Measurements from ENCODE around the gene NPTN.

GRCh38 chr15:73608475-73608874, 24.7 kb downstream of the NPTN start:
- TF ChIP-seq POLR2AphosphoS5 (IDR thresholded peaks at IDR 0.05) = no peak
- TF ChIP-seq POLR2A (IDR thresholded peaks at IDR 0.05) = no peak
- TF ChIP-seq, protein P1, sequence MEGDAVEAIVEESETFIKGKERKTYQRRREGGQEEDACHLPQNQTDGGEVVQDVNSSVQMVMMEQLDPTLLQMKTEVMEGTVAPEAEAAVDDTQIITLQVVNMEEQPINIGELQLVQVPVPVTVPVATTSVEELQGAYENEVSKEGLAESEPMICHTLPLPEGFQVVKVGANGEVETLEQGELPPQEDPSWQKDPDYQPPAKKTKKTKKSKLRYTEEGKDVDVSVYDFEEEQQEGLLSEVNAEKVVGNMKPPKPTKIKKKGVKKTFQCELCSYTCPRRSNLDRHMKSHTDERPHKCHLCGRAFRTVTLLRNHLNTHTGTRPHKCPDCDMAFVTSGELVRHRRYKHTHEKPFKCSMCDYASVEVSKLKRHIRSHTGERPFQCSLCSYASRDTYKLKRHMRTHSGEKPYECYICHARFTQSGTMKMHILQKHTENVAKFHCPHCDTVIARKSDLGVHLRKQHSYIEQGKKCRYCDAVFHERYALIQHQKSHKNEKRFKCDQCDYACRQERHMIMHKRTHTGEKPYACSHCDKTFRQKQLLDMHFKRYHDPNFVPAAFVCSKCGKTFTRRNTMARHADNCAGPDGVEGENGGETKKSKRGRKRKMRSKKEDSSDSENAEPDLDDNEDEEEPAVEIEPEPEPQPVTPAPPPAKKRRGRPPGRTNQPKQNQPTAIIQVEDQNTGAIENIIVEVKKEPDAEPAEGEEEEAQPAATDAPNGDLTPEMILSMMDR (IDR thresholded peaks at IDR 0.05) = no peak
